GM12878 (cell line): ENCODE results near the gene ATP6V0A1. TPM values are rescaled to one million over a fixed set of nuclear protein-coding genes. Genes with fewer than 3 reads are reported as not detected.

Experiments
- ATAC-seq: fragments of 200-7000 bp; cut with Tn5 transposase; 3 replicates; pipeline ENCODE4 v1.9.1; 2020; ENCODE audit warnings: mild to moderate bottlenecking, moderate library complexity
- BruUV-seq: library from RNA; stranded (reverse); fragments of 400-500 nt; replicated peaks from 2 replicates; lab custom pipeline; 2021; lab: Mats Ljungman, UMichigan
- CTCF ChIA-PET: fragments of 300-600 bp; sonication (Branson Sonifier 250); formaldehyde crosslinking; extraction: SDS; loops from one replicate; lab custom pipeline; 2021; ENCODE audit warnings: inconsistent platforms; lab: Yijun Ruan, JAX
- POLR2A ChIA-PET: fragments of 350-600 bp; formaldehyde crosslinking; extraction: SDS; loops from one replicate; lab custom pipeline; 2021; ENCODE audit warnings: inconsistent platforms; lab: Charles Lee
- RAD21 ChIA-PET: fragments of 300-600 bp; sonication (Branson Sonifier 250); formaldehyde crosslinking; loops from one replicate; lab custom pipeline; 2023; ENCODE audit warnings: antibody characterized with exemption; ENCODE audit not compliant: unreplicated experiment; lab: Charles Lee
- SMC1A ChIA-PET: fragments of 300-600 bp; sonication (Branson Sonifier 250); formaldehyde crosslinking; loops from one replicate; lab custom pipeline; 2023; ENCODE audit not compliant: unreplicated experiment, uncharacterized antibody; lab: Charles Lee
- DNase-seq: peaks from one replicate; pipeline ENCODE4 v3.0.0-alpha.2; 2011; ENCODE audit warnings: low read depth, low spot score
- FAIRE-seq: peaks from 3 replicates; lab custom pipeline; 2011; peaks lifted over from hg19 to GRCh38; lab: Jason Lieb, UNC
- H2AFZ ChIP-seq: 2 replicates; pipeline ENCODE4 v1.6.0; 2011; ENCODE audit warnings: low read depth, low read length, control low read depth; ENCODE audit not compliant: control insufficient read depth
- H3K27ac ChIP-seq: 2 replicates; pipeline ENCODE4 v1.5.1; 2011; ENCODE audit warnings: control low read depth; ENCODE audit not compliant: control insufficient read depth, insufficient read depth
- H3K27me3 ChIP-seq, 2 experiments: replicated peaks in 1 of 2; 2 replicates each; pipeline versions ENCODE4 v1.6.0 to v1.6.1; 2011; ENCODE audit warnings: low read length in 1 of 2; ENCODE audit not compliant: control insufficient read depth in 2 of 2, insufficient read depth in 2 of 2
- H3K36me3 ChIP-seq, 2 experiments: 2 replicates each; pipeline ENCODE4 v1.5.1; 2011; ENCODE audit warnings: low read length in 1 of 2; ENCODE audit not compliant: control insufficient read depth in 2 of 2, insufficient read depth in 2 of 2
- H3K4me1 ChIP-seq: 2 replicates; pipeline ENCODE4 v1.6.1; 2011; ENCODE audit warnings: mild to moderate bottlenecking, low read length, moderate library complexity, mixed read lengths; ENCODE audit not compliant: control insufficient read depth, insufficient read depth
- H3K4me2 ChIP-seq: 2 replicates; pipeline ENCODE4 v1.6.0; 2011; ENCODE audit warnings: control low read depth; ENCODE audit not compliant: control insufficient read depth, insufficient read depth
- H3K4me3 ChIP-seq: fragments of 200-600 bp; sonication (generic); 2 replicates; pipeline ENCODE4 v1.5.1; 2016
- H3K79me2 ChIP-seq: 2 replicates; pipeline ENCODE4 v1.6.0; 2011; ENCODE audit warnings: low read length; ENCODE audit not compliant: control insufficient read depth, insufficient read depth
- H3K9ac ChIP-seq: 2 replicates; pipeline ENCODE4 v1.8.0; 2011; ENCODE audit warnings: low read length, control low read depth, mixed read lengths; ENCODE audit not compliant: control insufficient read depth, insufficient read depth
- H3K9me3 ChIP-seq: replicated peaks from 3 replicates; pipeline ENCODE4 v1.5.1; 2011; ENCODE audit warnings: mild to moderate bottlenecking, low read length; ENCODE audit not compliant: control insufficient read depth, insufficient read depth
- H4K20me1 ChIP-seq: 2 replicates; pipeline ENCODE4 v1.6.0; 2011; ENCODE audit not compliant: control insufficient read depth, insufficient read depth
- BCL3 ChIP-seq: IDR thresholded peaks from 2 replicates; pipeline ENCODE4 v1.6.1; 2011; ENCODE audit warnings: borderline replicate concordance, low read depth, mild to moderate bottlenecking, moderate library complexity, low read length; ENCODE audit not compliant: insufficient read depth, poor library complexity, severe bottlenecking
- MEF2A ChIP-seq: IDR thresholded peaks from 2 replicates; pipeline ENCODE4 v1.6.1; 2011; ENCODE audit warnings: low read depth, mild to moderate bottlenecking, low read length, moderate library complexity; ENCODE audit not compliant: insufficient read depth
- MLLT1 ChIP-seq: fragments of 450-650 bp; IDR thresholded peaks from 2 replicates; pipeline ENCODE4 v1.6.1; 2016; ENCODE audit warnings: mild to moderate bottlenecking
- MTA3 ChIP-seq: IDR thresholded peaks from 2 replicates; pipeline ENCODE4 v1.6.1; 2012; ENCODE audit warnings: low read length, inconsistent platforms, borderline replicate concordance
- MYB ChIP-seq: fragments of 150-350 bp; IDR thresholded peaks from 2 replicates; pipeline ENCODE4 v1.6.1; 2014; ENCODE audit warnings: mild to moderate bottlenecking, low read depth, low read length, borderline replicate concordance
- PML ChIP-seq: IDR thresholded peaks from 2 replicates; pipeline ENCODE4 v1.6.1; 2012; ENCODE audit warnings: low read length, inconsistent platforms
- RELA ChIP-seq: fragments of 450-650 bp; IDR thresholded peaks from 2 replicates; pipeline ENCODE4 v1.8.0; 2014; ENCODE audit warnings: borderline replicate concordance; ENCODE audit not compliant: partially characterized antibody
- SREBF2 ChIP-seq: IDR thresholded peaks from 2 replicates; pipeline ENCODE4 v1.6.1; 2012; ENCODE audit warnings: mild to moderate bottlenecking, low read length
- SUPT20H ChIP-seq: IDR thresholded peaks from 2 replicates; pipeline ENCODE4 v1.6.1; 2011; ENCODE audit warnings: low read depth, mild to moderate bottlenecking, low read length, moderate library complexity, borderline replicate concordance; ENCODE audit not compliant: control insufficient read depth
- USF2 ChIP-seq: IDR thresholded peaks from 2 replicates; pipeline ENCODE4 v1.6.1; 2011; ENCODE audit warnings: low read depth, low read length, improper control_type of control experiment, borderline replicate concordance
- ZNF217 ChIP-seq: fragments of 450-650 bp; IDR thresholded peaks from 2 replicates; pipeline ENCODE4 v1.6.1; 2017; ENCODE audit warnings: antibody characterized with exemption, mild to moderate bottlenecking
- ZNF24 ChIP-seq: fragments of 450-650 bp; IDR thresholded peaks from 2 replicates; pipeline ENCODE4 v1.6.1; 2017; ENCODE audit warnings: antibody characterized with exemption, mild to moderate bottlenecking
- WGBS: methylation state at CpG from one replicate; pipeline ENCODE4 v1.1.6; 2016; ENCODE audit warnings: low lambda C conversion rate; ENCODE audit not compliant: insufficient replicate concordance, insufficient coverage; ENCODE audit errors: missing lambda C conversion rate; 5-methylcytosine and 5-hydroxymethylcytosine counted together
- in situ Hi-C: fragments of 300-500 bp; cut with MboI; formaldehyde crosslinking; loops from 9 replicates; pipeline ENCODE4 v1.14.3; 2018; ENCODE audit warnings: mixed read lengths
- intact Hi-C: fragments of 100-400 bp; cut with micrococcal nuclease; formaldehyde crosslinking; loops from one replicate; pipeline ENCODE4 v1.14.2; 2022; ENCODE audit not compliant: unreplicated experiment
- polyA plus RNA-seq, 11 experiments: library from polyadenylated mRNA; depleted of rRNA in 4 of 11; unstranded in 6 of 11; stranded (reverse) in 5 of 11; fragments of >200 nt; fragmentation: Nextera tagmentation in 4 of 11; fragmentation: Illumina TruSeq in 1 of 11; extraction: Ambion mirVana in 4 of 11; extraction: Trizol in 1 of 11; gene quantifications; 1 replicate in 1 of 11; 2 replicates in 10 of 11; pipeline versions ENCODE4 v1.2.1 to v1.2.3, GENCODE V29; 2011 to 2016; ENCODE audit warnings: inconsistent platforms in 2 of 11, missing spikeins in 2 of 11, low read depth in 1 of 11
- total RNA-seq, 4 experiments: library from RNA; depleted of rRNA in 3 of 4; stranded (reverse); fragments of >200 nt in 3 of 4; fragmentation: Illumina TruSeq in 1 of 4; extraction: Trizol in 1 of 4; gene quantifications; 2 replicates each; pipeline versions ENCODE4 v1.2.1 to v1.2.3, GENCODE V29; 2013 to 2021

The ATP6V0A1 gene
- total and polyA plus RNA-seq, 10 of the 15 experiments (the other 5 are each of a cell fraction or from before 2014, with no cell fraction given) = 3.0 to 76.6 (median 30.9) TPM

GRCh38 chr17:42424991-42425610, 33.6 kb upstream of the ATP6V0A1 start:
- H3K4me2 ChIP-seq = no peak overlapping the region
- intact Hi-C loops = no loop called here
- H4K20me1 ChIP-seq = no peaks in the 10 kb centered on the region
- no peak for DNase-seq
- no peaks in the 10 kb centered on the region for H3K79me2 ChIP-seq
- no peak for TF ChIP-seq MYB
- TF ChIP-seq ZNF24 = no peak
- TF ChIP-seq PML = no peak
- TF ChIP-seq RELA = no peak
- TF ChIP-seq ZNF217 = no peak
- TF ChIP-seq MTA3 = no peak
- TF ChIP-seq MEF2A = no peak
- TF ChIP-seq MLLT1 = no peak
- no peak for TF ChIP-seq BCL3
- TF ChIP-seq SREBF2 = no peak
- TF ChIP-seq SUPT20H = no peak
- no peak for TF ChIP-seq USF2
- H3K4me3 ChIP-seq = no peak overlapping the region
- in situ Hi-C loops = no loop called here
- CTCF ChIA-PET = interaction anchor here (1.5 kb wide), 1 partner anchor 18 kb away, joined by 3 read pairs; no protein-coding TSS in a partner anchor
- no peaks in the 10 kb centered on the region for H3K36me3 ChIP-seq
- H3K4me1 ChIP-seq = peaks cover 5% of the 10 kb centered on the region; the same call in 1 of the 2 replicates
- no peak for FAIRE-seq
- H3K9ac ChIP-seq = no peak overlapping the region
- RAD21 ChIA-PET = no interaction called here
- POLR2A ChIA-PET = interaction anchor here (0.6 kb wide), 1 partner anchor 47 kb away, joined by 3 read pairs; no protein-coding TSS in a partner anchor
- no peak overlapping the region for H3K27ac ChIP-seq
- BruUV-seq = no TSS peak
- SMC1A ChIA-PET = interaction anchor here (1.0 to 2.0 kb wide), 2 partner anchors 102 to 184 kb away, joined by 3 to 6 read pairs; partner anchors contain the start of genes RETREG3 and TUBG1
- no peak for ATAC-seq
- no peak overlapping the region for H2AFZ ChIP-seq
- WGBS = 92% methylated on average over 4 of the region's 4 CpGs
- H3K27me3 ChIP-seq = peaks cover 16 to 17% of the 10 kb centered on the region in 2 experiments; a peak in 3 of 4 replicates
- H3K9me3 ChIP-seq = no peaks in the 10 kb centered on the region
